ENCODE results near the gene ACBD6. TPM values are rescaled to one million over a fixed set of nuclear protein-coding genes. Genes with fewer than 3 reads are reported as not detected.

Gene ACBD6
- total and polyA plus RNA-seq, 2 of the 4 experiments (the other 2 are of a cell fraction): 52.5 to 59.1 TPM

DNA sequence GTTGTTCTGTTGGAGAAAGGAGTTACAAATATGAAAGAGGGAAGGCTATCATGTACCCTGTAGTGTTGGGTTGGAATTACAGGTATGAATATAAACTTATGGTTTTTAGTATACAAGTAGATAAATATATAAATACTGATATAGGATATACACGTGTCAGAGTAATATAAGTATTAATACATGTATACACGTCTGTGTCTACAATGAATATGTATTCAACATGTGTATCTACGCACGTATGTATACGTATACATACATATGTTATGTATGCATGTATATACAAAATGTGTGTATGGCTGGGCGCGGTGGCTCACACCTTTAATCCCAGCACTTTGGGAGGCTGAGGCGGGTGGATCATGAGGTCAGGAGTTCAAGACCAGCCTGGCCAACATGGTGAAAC, 17.9 kb downstream of the ACBD6 start:
- WGBS, 2 experiments (ENCODE audit: extremely low coverage in 2 of 2, insufficient read length in 1 of 2): no CpG with 5 or more reads among the region's 8 CpGs
- dilution Hi-C loops (cut with HindIII; ENCODE audit: low sequenced_read_pairs, unreplicated experiment): no loop called here
- in situ Hi-C loops (cut with MboI; ENCODE audit: low sequenced_read_pairs): no loop called here

More for the DNA sequence above, 17.9 kb downstream of the ACBD6 start:
- H2AK5ac ChIP-seq (ENCODE audit: low read depth, low read length): no peak overlapping the region
- H2BK15ac ChIP-seq (ENCODE audit: low read depth, low read length): no peak overlapping the region
- H3K14ac ChIP-seq (replicated peaks; ENCODE audit: low read depth, low read length): no peak overlapping the region
- H3K36me3 ChIP-seq (ENCODE audit: control insufficient read depth, insufficient read depth, low read length): peaks cover 22% of the 10 kb centered on the region
- no peak overlapping the region for H3K27ac ChIP-seq (ENCODE audit: insufficient read depth, low read length)
- H3K79me1 ChIP-seq (ENCODE audit: low read depth in 1 of 2, low read length in 2 of 2): peaks cover 21 to 44% of the 10 kb centered on the region in 2 experiments
- intact Hi-C loops (cut with micrococcal nuclease): loop anchor here (5.0 kb wide), 1 partner anchor 282 kb away; no protein-coding TSS in a partner anchor
- H3K23ac ChIP-seq (ENCODE audit: low read depth, low read length): no peak overlapping the region
- BruUV-seq (replicated peaks): no TSS peak
- ATAC-seq (ENCODE audit: low read depth): no peak
- peaks cover 4% of the 10 kb centered on the region for H3K4me1 ChIP-seq (ENCODE audit: control insufficient read depth, insufficient read depth, low read length)
- no peak overlapping the region for H4K91ac ChIP-seq (ENCODE audit: insufficient read depth, low read depth, low read length)
- no peak overlapping the region for H2AK9ac ChIP-seq (replicated peaks; ENCODE audit: low read depth, low read length, poor library complexity)
- H3K9me1 ChIP-seq (ENCODE audit: insufficient read depth, low read length): peaks cover 9% of the 10 kb centered on the region; the same call in 1 of the 2 replicates
- H3K27me3 ChIP-seq (ENCODE audit: control insufficient read depth, insufficient read depth, low read length): no peaks in the 10 kb centered on the region
- H2AFZ ChIP-seq (replicated peaks; ENCODE audit: low read length, poor library complexity): no peak overlapping the region
- H4K20me1 ChIP-seq (ENCODE audit: insufficient read depth, low read length): peaks cover 3% of the 10 kb centered on the region; the same call in 1 of the 2 replicates
- H3K9ac ChIP-seq (ENCODE audit: low read depth, low read length): no peak overlapping the region
- H2BK120ac ChIP-seq (ENCODE audit: low read depth, low read length): no peak overlapping the region
- no peak overlapping the region for H3K18ac ChIP-seq (ENCODE audit: low read depth, low read length)
- H2BK5ac ChIP-seq (ENCODE audit: low read depth, low read length, poor library complexity, severe bottlenecking): no peak overlapping the region
- TF ChIP-seq, protein P1, sequence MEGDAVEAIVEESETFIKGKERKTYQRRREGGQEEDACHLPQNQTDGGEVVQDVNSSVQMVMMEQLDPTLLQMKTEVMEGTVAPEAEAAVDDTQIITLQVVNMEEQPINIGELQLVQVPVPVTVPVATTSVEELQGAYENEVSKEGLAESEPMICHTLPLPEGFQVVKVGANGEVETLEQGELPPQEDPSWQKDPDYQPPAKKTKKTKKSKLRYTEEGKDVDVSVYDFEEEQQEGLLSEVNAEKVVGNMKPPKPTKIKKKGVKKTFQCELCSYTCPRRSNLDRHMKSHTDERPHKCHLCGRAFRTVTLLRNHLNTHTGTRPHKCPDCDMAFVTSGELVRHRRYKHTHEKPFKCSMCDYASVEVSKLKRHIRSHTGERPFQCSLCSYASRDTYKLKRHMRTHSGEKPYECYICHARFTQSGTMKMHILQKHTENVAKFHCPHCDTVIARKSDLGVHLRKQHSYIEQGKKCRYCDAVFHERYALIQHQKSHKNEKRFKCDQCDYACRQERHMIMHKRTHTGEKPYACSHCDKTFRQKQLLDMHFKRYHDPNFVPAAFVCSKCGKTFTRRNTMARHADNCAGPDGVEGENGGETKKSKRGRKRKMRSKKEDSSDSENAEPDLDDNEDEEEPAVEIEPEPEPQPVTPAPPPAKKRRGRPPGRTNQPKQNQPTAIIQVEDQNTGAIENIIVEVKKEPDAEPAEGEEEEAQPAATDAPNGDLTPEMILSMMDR (conservative IDR thresholded peaks at IDR 0.05; ENCODE audit: low read depth, low read length): no peak
- POLR2A ChIA-PET (ENCODE audit: unreplicated experiment): no interaction called here
- H3K4me2 ChIP-seq (ENCODE audit: low read depth, low read length): no peak overlapping the region
- CTCF ChIA-PET: no interaction called here
- H4K5ac ChIP-seq (ENCODE audit: low read depth, low read length): no peak overlapping the region
- no peaks in the 10 kb centered on the region for H3K9me3 ChIP-seq (ENCODE audit: control insufficient read depth, insufficient read depth, low read length)
- H3K4me3 ChIP-seq (ENCODE audit: insufficient read depth, low read depth, low read length): no peak overlapping the region
- no peak for DNase-seq
- H2BK20ac ChIP-seq (ENCODE audit: low read depth, low read length): no peak overlapping the region
- no peak overlapping the region for H3K4ac ChIP-seq (ENCODE audit: low read depth, low read length)
- no peak overlapping the region for H3K56ac ChIP-seq (ENCODE audit: extremely low read depth, insufficient read depth, low read length)
- H4K8ac ChIP-seq (ENCODE audit: low read depth in 2 of 2, low read length in 2 of 2): no peak overlapping the region
